Uterus (tissue), 4 donors: Measurements from ENCODE around the gene KAZALD1. TPM values are rescaled to one million over a fixed set of nuclear protein-coding genes. Genes with fewer than 3 reads are reported as not detected.

ENCODE experiments used
- DNase-seq, 2 donors: peaks; one replicate each; pipeline ENCODE4 v3.0.0-alpha.2; 2019 to 2020
- H3K27ac ChIP-seq, 2 donors: fragments of 200-600 bp; sonication (generic); 1 replicate in 1 of 2; 2 replicates in 1 of 2; pipeline ENCODE4 v1.5.1; 2016 to 2018
- H3K27me3 ChIP-seq, 2 donors: fragments of 200-600 bp; sonication (generic); one replicate each; pipeline ENCODE4 v1.5.1; 2018 to 2019; ENCODE audit warnings: control low read depth in 1 of 2
- H3K36me3 ChIP-seq, 2 donors: fragments of 200-600 bp; sonication (generic); one replicate each; pipeline ENCODE4 v1.5.1; 2019; ENCODE audit warnings: control low read depth in 1 of 2
- H3K4me1 ChIP-seq, 2 donors: fragments of 200-600 bp; sonication (generic); one replicate each; pipeline ENCODE4 v1.5.1; 2018 to 2019; ENCODE audit warnings: control low read depth in 1 of 2
- H3K4me3 ChIP-seq, 2 donors: fragments of 200-600 bp; sonication (generic); 1 replicate in 1 of 2; 2 replicates in 1 of 2; pipeline ENCODE4 v1.5.1; 2018 to 2019; ENCODE audit warnings: mild to moderate bottlenecking in 1 of 2
- H3K9me3 ChIP-seq, 2 donors: fragments of 200-600 bp; sonication (generic); one replicate each; pipeline ENCODE4 v1.5.1; 2019; ENCODE audit warnings: control low read depth in 1 of 2
- POLR2A ChIP-seq, 2 donors: fragments of 450-650 bp; IDR thresholded peaks; one replicate each; pipeline ENCODE4 v1.6.1; 2016; ENCODE audit warnings: antibody characterized with exemption in 2 of 2, mild to moderate bottlenecking in 1 of 2, moderate library complexity in 1 of 2
- intact Hi-C: fragments of 100-400 bp; cut with DNase I; formaldehyde crosslinking; loops from one replicate; pipeline ENCODE4 v1.15.1; 2023; ENCODE audit warnings: low total_unique reads
- total RNA-seq, 4 donors: library from RNA; depleted of rRNA in 3 of 4; stranded (reverse); fragments of >200 nt in 3 of 4; gene quantifications; one replicate each; pipeline versions ENCODE4 v1.1.0 to v1.2.4, GENCODE V29; 2014 to 2023
- TF ChIP-seq, protein P1 (sequence below), 4 experiments: fragments of 200-600 bp in 2 of 4; fragments of 450-650 bp in 2 of 4; sonication (generic) in 2 of 4; IDR thresholded peaks; one replicate each; pipeline ENCODE4 v1.5.1; 2016 to 2019; ENCODE audit warnings: antibody characterized with exemption in 4 of 4, mild to moderate bottlenecking in 2 of 4, moderate library complexity in 1 of 4
- donor health status: DM: yes; HTN: yes; CAD: no.

KAZALD1 gene
- total RNA-seq, 4 donors from 2014 or later = 0.26 to 34.6 (median 6.3) TPM; not detected in 1

DNA sequence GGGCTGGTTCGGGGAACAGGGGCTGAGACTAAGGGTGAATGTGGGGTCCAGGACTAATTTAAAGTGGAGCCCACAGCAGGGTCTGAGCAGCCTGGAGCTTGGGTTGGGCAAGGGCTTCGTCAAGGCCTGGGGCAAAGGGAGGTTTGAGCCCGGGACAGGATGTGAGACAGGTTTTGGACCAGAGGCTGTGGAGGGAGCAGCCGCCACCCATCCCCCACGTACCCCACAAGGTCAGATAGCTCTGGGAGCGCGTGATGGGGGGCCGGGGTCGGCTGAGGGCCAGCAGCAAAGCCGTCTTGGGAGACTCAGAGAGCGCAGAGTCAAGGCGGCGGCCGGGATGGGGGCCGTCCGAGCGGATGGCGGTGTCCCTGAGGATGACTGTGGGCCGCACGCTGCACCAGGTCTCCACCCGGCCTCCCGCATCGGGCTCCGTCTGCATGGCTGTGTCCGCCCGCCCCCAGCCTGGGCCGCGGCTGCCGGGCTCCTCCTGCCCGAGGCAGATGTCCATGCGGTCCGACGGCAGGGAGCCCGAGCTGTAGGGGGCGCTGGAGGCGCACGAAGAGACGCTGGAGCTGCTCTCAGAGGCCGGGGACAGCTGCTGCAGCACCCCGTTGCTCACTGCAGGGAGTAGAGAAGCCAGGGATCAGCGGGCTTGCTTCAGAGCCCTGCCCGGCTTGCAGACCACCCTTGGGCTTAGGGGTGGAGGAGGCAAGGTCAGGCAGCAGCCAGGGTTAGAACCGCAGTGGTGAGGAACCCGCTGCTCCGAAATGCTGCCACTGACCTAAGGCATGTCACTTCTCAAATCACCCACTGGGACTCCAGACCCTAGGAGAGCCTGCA lies 43.0 kb upstream of the KAZALD1 start:
- Histone ChIP-seq H3K4me1 (no peaks in the 10 kb centered on the region), H3K27ac (peak overlapping the region in 1 of 2 donors; percentile 19), H3K27me3 (peaks cover 0 to 3% of the 10 kb centered on the region in 2 donors), H3K36me3 (no peaks in the 10 kb centered on the region), H3K9me3 (no peaks in the 10 kb centered on the region), H3K4me3 (no peak overlapping the region)
- intact Hi-C loops = no loop called here
- peak in 1 of 2 donors; percentile 58 for DNase-seq
- TF ChIP-seq POLR2A (IDR thresholded peaks at IDR 0.05) = no peak
- TF ChIP-seq, protein P1, sequence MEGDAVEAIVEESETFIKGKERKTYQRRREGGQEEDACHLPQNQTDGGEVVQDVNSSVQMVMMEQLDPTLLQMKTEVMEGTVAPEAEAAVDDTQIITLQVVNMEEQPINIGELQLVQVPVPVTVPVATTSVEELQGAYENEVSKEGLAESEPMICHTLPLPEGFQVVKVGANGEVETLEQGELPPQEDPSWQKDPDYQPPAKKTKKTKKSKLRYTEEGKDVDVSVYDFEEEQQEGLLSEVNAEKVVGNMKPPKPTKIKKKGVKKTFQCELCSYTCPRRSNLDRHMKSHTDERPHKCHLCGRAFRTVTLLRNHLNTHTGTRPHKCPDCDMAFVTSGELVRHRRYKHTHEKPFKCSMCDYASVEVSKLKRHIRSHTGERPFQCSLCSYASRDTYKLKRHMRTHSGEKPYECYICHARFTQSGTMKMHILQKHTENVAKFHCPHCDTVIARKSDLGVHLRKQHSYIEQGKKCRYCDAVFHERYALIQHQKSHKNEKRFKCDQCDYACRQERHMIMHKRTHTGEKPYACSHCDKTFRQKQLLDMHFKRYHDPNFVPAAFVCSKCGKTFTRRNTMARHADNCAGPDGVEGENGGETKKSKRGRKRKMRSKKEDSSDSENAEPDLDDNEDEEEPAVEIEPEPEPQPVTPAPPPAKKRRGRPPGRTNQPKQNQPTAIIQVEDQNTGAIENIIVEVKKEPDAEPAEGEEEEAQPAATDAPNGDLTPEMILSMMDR (IDR thresholded peaks at IDR 0.05) = peak; percentile 16 to 62 (median 52)

GRCh38 chr10:101019440-101019703 lies 42.4 kb upstream of the KAZALD1 start:
- no peak overlapping the region for H3K27ac ChIP-seq
- TF ChIP-seq, protein P1 (IDR thresholded peaks at IDR 0.05) = no peak
- TF ChIP-seq POLR2A (IDR thresholded peaks at IDR 0.05) = no peak
- H3K36me3 ChIP-seq = no peaks in the 10 kb centered on the region
- no peak overlapping the region for H3K4me3 ChIP-seq
- H3K9me3 ChIP-seq = no peaks in the 10 kb centered on the region
- no peaks in the 10 kb centered on the region for H3K4me1 ChIP-seq
- H3K27me3 ChIP-seq = peaks cover 0 to 3% of the 10 kb centered on the region in 2 donors
- DNase-seq = no peak
- intact Hi-C loops = no loop called here

GRCh38 chr10:101020427-101021075 lies 41.2 kb upstream of the KAZALD1 start:
- no peaks in the 10 kb centered on the region for H3K9me3 ChIP-seq
- H3K27ac ChIP-seq = no peak overlapping the region
- no peak for DNase-seq
- H3K36me3 ChIP-seq = no peaks in the 10 kb centered on the region
- no peaks in the 10 kb centered on the region for H3K4me1 ChIP-seq
- TF ChIP-seq, protein P1 (IDR thresholded peaks at IDR 0.05) = no peak
- TF ChIP-seq POLR2A (IDR thresholded peaks at IDR 0.05) = no peak
- no peak overlapping the region for H3K4me3 ChIP-seq
- intact Hi-C loops = no loop called here
- peaks cover 0 to 3% of the 10 kb centered on the region in 2 donors for H3K27me3 ChIP-seq

- no peaks in the 10 kb centered on the region for H3K9me3 ChIP-seq
- no peak overlapping the region for H3K27ac ChIP-seq
- intact Hi-C loops = no loop called here
- no peak for DNase-seq
- no peaks in the 10 kb centered on the region for H3K4me1 ChIP-seq
- TF ChIP-seq, protein P1 (IDR thresholded peaks at IDR 0.05) = no peak
- TF ChIP-seq POLR2A (IDR thresholded peaks at IDR 0.05) = no peak
- no peak overlapping the region for H3K4me3 ChIP-seq
- no peaks in the 10 kb centered on the region for H3K36me3 ChIP-seq
- H3K27me3 ChIP-seq = peaks cover 0 to 3% of the 10 kb centered on the region in 2 donors
These were observed 40.5 kb upstream of the KAZALD1 start for GRCh38 chr10:101021239-101021638.

GRCh38 chr10:101021692-101022251 lies 40.0 kb upstream of the KAZALD1 start:
- H3K27ac ChIP-seq = no peak overlapping the region
- no peaks in the 10 kb centered on the region for H3K9me3 ChIP-seq
- H3K27me3 ChIP-seq = peaks cover 0 to 3% of the 10 kb centered on the region in 2 donors
- DNase-seq = no peak
- H3K4me1 ChIP-seq = no peaks in the 10 kb centered on the region
- H3K36me3 ChIP-seq = no peaks in the 10 kb centered on the region
- intact Hi-C loops = no loop called here
- TF ChIP-seq POLR2A (IDR thresholded peaks at IDR 0.05) = no peak
- TF ChIP-seq, protein P1 (IDR thresholded peaks at IDR 0.05) = no peak
- no peak overlapping the region for H3K4me3 ChIP-seq
